BLaER1 (cell line): ENCODE data around the gene DNAH9.

Experiments
- H3K27ac ChIP-seq: shearing (Covaris generic); formaldehyde crosslinking; 2 replicates; pipeline ENCODE4 v1.8.1; 2022
- H3K27me3 ChIP-seq: shearing (Covaris generic); formaldehyde crosslinking; 2 replicates; pipeline ENCODE4 v1.8.1; 2022
- H3K36me3 ChIP-seq: shearing (Covaris generic); formaldehyde crosslinking; 2 replicates; pipeline ENCODE4 v1.8.1; 2022
- H3K4me1 ChIP-seq: shearing (Covaris generic); formaldehyde crosslinking; 2 replicates; pipeline ENCODE4 v1.8.1; 2022
- H3K4me2 ChIP-seq: shearing (Covaris generic); formaldehyde crosslinking; 2 replicates; pipeline ENCODE4 v1.8.1; 2022
- H3K4me3 ChIP-seq: shearing (Covaris generic); formaldehyde crosslinking; 2 replicates; pipeline ENCODE4 v1.8.1; 2022
- H3K9ac ChIP-seq: shearing (Covaris generic); formaldehyde crosslinking; 2 replicates; pipeline ENCODE4 v1.8.1; 2022
- H3K9me3 ChIP-seq: shearing (Covaris generic); formaldehyde crosslinking; 2 replicates; pipeline ENCODE4 v1.8.1; 2022
- H4K20me1 ChIP-seq: shearing (Covaris generic); formaldehyde crosslinking; 2 replicates; pipeline ENCODE4 v1.8.1; 2022
- Cebpa-rat ChIP-seq: shearing (Covaris generic); IDR thresholded peaks from 2 replicates; pipeline ENCODE4 v1.8.1; 2022

DNAH9 gene

DNA sequence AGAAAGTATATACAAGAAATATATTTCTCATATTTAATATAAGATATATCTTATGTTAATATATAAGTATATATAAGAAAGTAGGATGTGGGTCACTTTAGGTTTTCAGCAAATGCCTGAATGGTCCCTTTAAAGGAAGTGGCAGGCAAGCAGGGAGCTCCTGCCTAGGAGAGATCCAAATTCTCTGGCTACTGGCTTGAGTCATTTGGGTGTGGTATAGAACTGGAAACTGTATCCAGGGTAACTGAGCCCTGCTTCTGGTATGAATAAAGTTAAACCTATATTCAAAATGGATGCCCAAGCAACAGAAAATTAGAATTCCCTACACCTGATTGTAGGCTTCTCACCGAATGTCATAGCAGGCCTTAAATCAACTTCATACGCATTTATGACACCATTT is 254.6 kb downstream of the DNAH9 start:
- H3K9me3 ChIP-seq, result no peaks in the 10 kb centered on the region
- no peaks in the 10 kb centered on the region for H3K4me1 ChIP-seq
- no peak overlapping the region for H3K4me3 ChIP-seq
- no peaks in the 10 kb centered on the region for H4K20me1 ChIP-seq
- no peak for TF ChIP-seq Cebpa-rat
- no peaks in the 10 kb centered on the region for H3K27me3 ChIP-seq
- H3K36me3 ChIP-seq, result no peaks in the 10 kb centered on the region
- no peak overlapping the region for H3K27ac ChIP-seq
- H3K9ac ChIP-seq, result no peak overlapping the region
- no peak overlapping the region for H3K4me2 ChIP-seq

GRCh38 chr17:11853321-11854151 is 255.3 kb downstream of the DNAH9 start:
- no peak overlapping the region for H3K27ac ChIP-seq
- no peak for TF ChIP-seq Cebpa-rat
- no peaks in the 10 kb centered on the region for H3K9me3 ChIP-seq
- H3K9ac ChIP-seq, result no peak overlapping the region
- H3K4me1 ChIP-seq, result no peaks in the 10 kb centered on the region
- no peaks in the 10 kb centered on the region for H3K36me3 ChIP-seq
- H3K4me2 ChIP-seq, result no peak overlapping the region
- no peaks in the 10 kb centered on the region for H3K27me3 ChIP-seq
- no peaks in the 10 kb centered on the region for H4K20me1 ChIP-seq
- H3K4me3 ChIP-seq, result no peak overlapping the region

DNA sequence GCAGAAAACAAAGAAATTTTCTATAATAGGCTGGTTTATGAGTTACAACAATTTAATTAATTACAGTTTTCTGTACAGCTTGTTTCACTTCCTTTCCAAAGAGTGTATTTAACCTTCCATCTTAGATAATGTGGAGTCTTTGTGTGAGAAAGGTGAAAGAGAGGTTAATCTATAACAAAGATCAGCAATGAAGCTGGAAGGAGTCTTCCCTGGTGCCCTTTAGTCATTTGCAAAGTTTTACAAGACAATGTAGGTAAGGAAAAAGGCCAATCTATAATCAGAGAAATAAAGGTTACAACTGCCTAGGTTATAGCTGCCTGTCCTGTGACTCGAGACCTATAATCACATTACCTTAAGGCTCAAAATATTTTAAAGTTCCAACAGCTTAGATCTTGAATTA is 257.0 kb downstream of the DNAH9 start:
- Histone ChIP-seq H3K4me3 (no peak overlapping the region), H3K27ac (no peak overlapping the region), H3K27me3 (no peaks in the 10 kb centered on the region), H3K4me1 (no peaks in the 10 kb centered on the region), H3K4me2 (no peak overlapping the region), H4K20me1 (no peaks in the 10 kb centered on the region), H3K9me3 (no peaks in the 10 kb centered on the region), H3K9ac (no peak overlapping the region), H3K36me3 (no peaks in the 10 kb centered on the region)
- no peak for TF ChIP-seq Cebpa-rat

- H4K20me1 ChIP-seq, result no peaks in the 10 kb centered on the region
- no peak for TF ChIP-seq Cebpa-rat
- no peak overlapping the region for H3K4me2 ChIP-seq
- no peak overlapping the region for H3K27ac ChIP-seq
- H3K9ac ChIP-seq, result no peak overlapping the region
- H3K9me3 ChIP-seq, result no peaks in the 10 kb centered on the region
- no peaks in the 10 kb centered on the region for H3K36me3 ChIP-seq
- H3K4me3 ChIP-seq, result no peak overlapping the region
- no peaks in the 10 kb centered on the region for H3K4me1 ChIP-seq
- H3K27me3 ChIP-seq, result no peaks in the 10 kb centered on the region
These were observed 258.7 kb downstream of the DNAH9 start for GRCh38 chr17:11857006-11857405.

GRCh38 chr17:11869680-11870394 is 271.6 kb downstream of the DNAH9 start:
- no peak for TF ChIP-seq Cebpa-rat
- H3K9me3 ChIP-seq, result no peaks in the 10 kb centered on the region
- no peak overlapping the region for H3K9ac ChIP-seq
- H3K27me3 ChIP-seq, result no peaks in the 10 kb centered on the region
- no peaks in the 10 kb centered on the region for H3K4me1 ChIP-seq
- H3K27ac ChIP-seq, result no peak overlapping the region
- H4K20me1 ChIP-seq, result no peaks in the 10 kb centered on the region
- no peak overlapping the region for H3K4me2 ChIP-seq
- H3K4me3 ChIP-seq, result no peak overlapping the region
- H3K36me3 ChIP-seq, result no peaks in the 10 kb centered on the region

DNA sequence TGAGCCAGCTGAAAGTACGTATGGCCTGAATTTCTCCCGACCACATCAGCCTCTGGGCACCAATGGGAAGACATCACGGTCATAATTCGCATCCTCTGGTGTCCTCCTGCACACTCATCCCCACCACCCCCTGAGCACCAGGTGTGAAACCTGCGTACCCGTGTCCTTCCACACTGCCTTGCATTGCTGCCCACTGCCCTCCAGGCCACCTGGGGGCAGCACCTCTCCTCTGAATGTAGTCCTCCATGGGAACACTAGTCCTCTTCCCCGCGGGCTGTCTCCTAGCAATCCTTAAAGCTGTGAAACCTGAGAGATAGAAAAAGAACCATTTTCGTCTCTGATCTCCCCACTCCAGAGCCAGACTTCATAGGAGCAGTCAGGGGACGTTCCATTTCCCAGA is 273.5 kb downstream of the DNAH9 start:
- no peak overlapping the region for H3K4me2 ChIP-seq
- H3K27ac ChIP-seq, result no peak overlapping the region
- H3K27me3 ChIP-seq, result no peaks in the 10 kb centered on the region
- no peak overlapping the region for H3K4me3 ChIP-seq
- no peaks in the 10 kb centered on the region for H3K4me1 ChIP-seq
- no peaks in the 10 kb centered on the region for H3K9me3 ChIP-seq
- no peak overlapping the region for H3K9ac ChIP-seq
- no peaks in the 10 kb centered on the region for H3K36me3 ChIP-seq
- H4K20me1 ChIP-seq, result no peaks in the 10 kb centered on the region
- no peak for TF ChIP-seq Cebpa-rat

- Histone ChIP-seq H3K9me3 (no peaks in the 10 kb centered on the region), H3K4me3 (no peak overlapping the region), H3K4me1 (no peaks in the 10 kb centered on the region), H3K4me2 (no peak overlapping the region), H3K36me3 (no peaks in the 10 kb centered on the region), H4K20me1 (no peaks in the 10 kb centered on the region), H3K27ac (no peak overlapping the region), H3K9ac (no peak overlapping the region), H3K27me3 (no peaks in the 10 kb centered on the region)
- TF ChIP-seq Cebpa-rat, result no peak
These were observed 276.5 kb downstream of the DNAH9 start for GRCh38 chr17:11874756-11875155.

DNA sequence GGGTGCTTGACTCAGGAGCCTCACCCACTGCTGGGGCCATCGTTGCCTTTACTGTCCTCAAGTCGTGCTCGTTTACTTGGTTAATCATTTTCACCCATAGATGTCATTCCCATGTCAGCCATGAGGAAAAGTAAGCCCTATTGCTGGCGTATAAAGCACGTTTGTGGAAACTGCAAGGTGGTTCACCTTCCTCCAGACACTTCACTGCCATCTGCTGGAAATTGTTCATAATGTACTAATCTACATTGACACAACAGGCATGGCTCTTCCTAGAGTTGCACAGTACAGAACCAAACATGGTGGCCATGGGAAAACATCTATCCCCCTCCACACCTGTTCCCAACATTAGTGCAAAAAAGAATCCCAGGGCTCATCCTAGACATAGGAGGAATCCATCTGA is 282.4 kb downstream of the DNAH9 start:
- no peak for TF ChIP-seq Cebpa-rat
- Histone ChIP-seq H3K4me2 (no peak overlapping the region), H3K27ac (no peak overlapping the region)

GRCh38 chr17:11882716-11883115 is 284.4 kb downstream of the DNAH9 start:
- Histone ChIP-seq H3K9ac (no peak overlapping the region), H3K4me2 (no peak overlapping the region), H3K27ac (no peak overlapping the region), H3K4me3 (no peak overlapping the region), H4K20me1 (no peaks in the 10 kb centered on the region), H3K9me3 (no peaks in the 10 kb centered on the region), H3K27me3 (no peaks in the 10 kb centered on the region), H3K36me3 (no peaks in the 10 kb centered on the region), H3K4me1 (no peaks in the 10 kb centered on the region)
- TF ChIP-seq Cebpa-rat, result no peak

More for the DNA sequence above, 282.4 kb downstream of the DNAH9 start:
- H3K36me3 ChIP-seq, result no peaks in the 10 kb centered on the region
- H3K9ac ChIP-seq, result no peak overlapping the region
- H3K4me3 ChIP-seq, result no peak overlapping the region
- H3K9me3 ChIP-seq, result no peaks in the 10 kb centered on the region
- H4K20me1 ChIP-seq, result no peaks in the 10 kb centered on the region
- H3K4me1 ChIP-seq, result no peaks in the 10 kb centered on the region
- no peaks in the 10 kb centered on the region for H3K27me3 ChIP-seq

DNA sequence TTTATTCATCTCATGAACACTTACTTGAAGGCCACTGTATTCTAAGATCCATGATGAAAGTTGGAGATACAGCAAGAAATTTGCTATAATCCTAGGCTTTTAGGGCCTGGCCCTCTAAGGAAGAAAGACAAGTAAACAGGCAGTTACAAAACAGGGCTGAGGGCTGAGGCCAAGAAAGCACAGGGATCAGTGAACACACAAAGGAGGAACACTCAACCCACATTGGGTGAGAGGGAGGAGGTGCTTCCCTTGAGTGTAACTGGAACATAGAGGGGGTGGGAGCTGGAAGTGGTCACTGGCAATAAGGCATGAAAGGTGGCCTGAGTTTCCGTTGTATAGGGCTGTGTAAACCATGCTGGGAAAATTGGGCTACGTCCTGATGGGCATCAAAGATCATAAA is 286.8 kb downstream of the DNAH9 start:
- TF ChIP-seq Cebpa-rat, result no peak
- Histone ChIP-seq H3K9me3 (no peaks in the 10 kb centered on the region), H3K4me1 (no peaks in the 10 kb centered on the region), H3K36me3 (no peaks in the 10 kb centered on the region), H3K27me3 (no peaks in the 10 kb centered on the region), H3K27ac (no peak overlapping the region), H3K9ac (no peak overlapping the region), H3K4me3 (no peak overlapping the region), H3K4me2 (no peak overlapping the region), H4K20me1 (no peaks in the 10 kb centered on the region)
